Measurements from ENCODE around the gene LAMTOR4. TPM values are rescaled to one million over a fixed set of nuclear protein-coding genes. Genes with fewer than 3 reads are reported as not detected.
"Not testable (repeated sequence)": the region's sequence is repeated elsewhere in the genome, so short reads cannot be mapped to it uniquely, and the experiment has no call there.

Gene LAMTOR4
- total RNA-seq, 1 experiment from 2014 or later = 224 TPM

GRCh38 chr7:100195222-100195621 is 46.5 kb downstream of the LAMTOR4 start:
- H3K36me3 ChIP-seq (ENCODE audit: control insufficient read depth, insufficient read depth, low read length) = no peaks in the 10 kb centered on the region
- H3K4me3 ChIP-seq (ENCODE audit: low read depth in 2 of 2, low read length in 2 of 2) = no peak overlapping the region
- TF ChIP-seq TCF7L2 (IDR thresholded peaks at IDR 0.05; ENCODE audit: low read depth, low read length) (no peak), POLR2AphosphoS5 (IDR thresholded peaks at IDR 0.05; ENCODE audit: low read depth, low read length) (no peak), CTCF (IDR thresholded peaks at IDR 0.05) (no peak), SIN3A (IDR thresholded peaks at IDR 0.05; ENCODE audit: borderline replicate concordance, insufficient read depth, low read depth, low read length) (no peak)
- TF ChIP-seq, protein P1, sequence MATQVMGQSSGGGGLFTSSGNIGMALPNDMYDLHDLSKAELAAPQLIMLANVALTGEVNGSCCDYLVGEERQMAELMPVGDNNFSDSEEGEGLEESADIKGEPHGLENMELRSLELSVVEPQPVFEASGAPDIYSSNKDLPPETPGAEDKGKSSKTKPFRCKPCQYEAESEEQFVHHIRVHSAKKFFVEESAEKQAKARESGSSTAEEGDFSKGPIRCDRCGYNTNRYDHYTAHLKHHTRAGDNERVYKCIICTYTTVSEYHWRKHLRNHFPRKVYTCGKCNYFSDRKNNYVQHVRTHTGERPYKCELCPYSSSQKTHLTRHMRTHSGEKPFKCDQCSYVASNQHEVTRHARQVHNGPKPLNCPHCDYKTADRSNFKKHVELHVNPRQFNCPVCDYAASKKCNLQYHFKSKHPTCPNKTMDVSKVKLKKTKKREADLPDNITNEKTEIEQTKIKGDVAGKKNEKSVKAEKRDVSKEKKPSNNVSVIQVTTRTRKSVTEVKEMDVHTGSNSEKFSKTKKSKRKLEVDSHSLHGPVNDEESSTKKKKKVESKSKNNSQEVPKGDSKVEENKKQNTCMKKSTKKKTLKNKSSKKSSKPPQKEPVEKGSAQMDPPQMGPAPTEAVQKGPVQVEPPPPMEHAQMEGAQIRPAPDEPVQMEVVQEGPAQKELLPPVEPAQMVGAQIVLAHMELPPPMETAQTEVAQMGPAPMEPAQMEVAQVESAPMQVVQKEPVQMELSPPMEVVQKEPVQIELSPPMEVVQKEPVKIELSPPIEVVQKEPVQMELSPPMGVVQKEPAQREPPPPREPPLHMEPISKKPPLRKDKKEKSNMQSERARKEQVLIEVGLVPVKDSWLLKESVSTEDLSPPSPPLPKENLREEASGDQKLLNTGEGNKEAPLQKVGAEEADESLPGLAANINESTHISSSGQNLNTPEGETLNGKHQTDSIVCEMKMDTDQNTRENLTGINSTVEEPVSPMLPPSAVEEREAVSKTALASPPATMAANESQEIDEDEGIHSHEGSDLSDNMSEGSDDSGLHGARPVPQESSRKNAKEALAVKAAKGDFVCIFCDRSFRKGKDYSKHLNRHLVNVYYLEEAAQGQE (IDR thresholded peaks at IDR 0.05; ENCODE audit: insufficient read depth in 1 of 2, low read depth in 2 of 2, low read length in 1 of 2) = no peak
- in situ Hi-C loops (cut with HindIII; ENCODE audit: low pct_unique_long_range_greater_than_20kb, low sequenced_read_pairs) (no loop called here), intact Hi-C loops (cut with micrococcal nuclease; ENCODE audit: unreplicated experiment) (no loop called here)
- no peaks in the 10 kb centered on the region for H3K9me3 ChIP-seq (ENCODE audit: control insufficient read depth, insufficient read depth, low read depth, low read length)
- DNase-seq (ENCODE audit: low read depth, low spot score) (no peak), ATAC-seq (no peak)
- CTCF ChIA-PET = interaction anchor here (0.5 kb wide), 1 partner anchor 30 kb away, joined by 3 read pairs; no protein-coding TSS in a partner anchor
- H3K27me3 ChIP-seq (ENCODE audit: control insufficient read depth, insufficient read depth, low read length) = 0 out of 2 replicates have a peak, but pooled peaks cover 2% of the 10 kb centered on the region
- H3K27ac ChIP-seq (ENCODE audit: low read length) = no peak overlapping the region
- H3K4me1 ChIP-seq (ENCODE audit: control insufficient read depth, insufficient read depth, low read length) = no peaks in the 10 kb centered on the region
- BruUV-seq (replicated peaks) = no TSS peak
- POLR2A ChIA-PET = no interaction called here

GRCh38 chr7:100195901-100196322 is 47.2 kb downstream of the LAMTOR4 start:
- ATAC-seq; H3K36me3 ChIP-seq (ENCODE audit: control insufficient read depth, insufficient read depth, low read length); H3K27me3 ChIP-seq (ENCODE audit: control insufficient read depth, insufficient read depth, low read length); H3K27ac ChIP-seq (ENCODE audit: low read length); in situ Hi-C loops (cut with HindIII; ENCODE audit: low pct_unique_long_range_greater_than_20kb, low sequenced_read_pairs); BruUV-seq (replicated peaks); H3K9me3 ChIP-seq (ENCODE audit: control insufficient read depth, insufficient read depth, low read depth, low read length); POLR2A ChIA-PET; intact Hi-C loops (cut with micrococcal nuclease; ENCODE audit: unreplicated experiment); H3K4me1 ChIP-seq (ENCODE audit: control insufficient read depth, insufficient read depth, low read length); H3K4me3 ChIP-seq (ENCODE audit: low read depth in 2 of 2, low read length in 2 of 2); DNase-seq (ENCODE audit: low read depth, low spot score): not testable (repeated sequence)
- CTCF ChIA-PET = interaction anchor here (0.5 kb wide), 1 partner anchor 21 kb away, joined by 3 read pairs; no protein-coding TSS in a partner anchor

- POLR2A ChIA-PET = no interaction called here
- TF ChIP-seq, protein P1 (IDR thresholded peaks at IDR 0.05; ENCODE audit: insufficient read depth in 1 of 2, low read depth in 2 of 2, low read length in 1 of 2) = no peak
- TF ChIP-seq CTCF (IDR thresholded peaks at IDR 0.05) = no peak
- TF ChIP-seq TCF7L2 (IDR thresholded peaks at IDR 0.05; ENCODE audit: low read depth, low read length) = no peak
- TF ChIP-seq SIN3A (IDR thresholded peaks at IDR 0.05; ENCODE audit: borderline replicate concordance, insufficient read depth, low read depth, low read length) = no peak
- no peak for TF ChIP-seq POLR2AphosphoS5 (IDR thresholded peaks at IDR 0.05; ENCODE audit: low read depth, low read length)
These were observed 49.5 kb downstream of the LAMTOR4 start for GRCh38 chr7:100198266-100198665.

More at GRCh38 chr7:100198266-100198665, 49.5 kb downstream of the LAMTOR4 start:
- H3K4me1 ChIP-seq (ENCODE audit: control insufficient read depth, insufficient read depth, low read length) = no peaks in the 10 kb centered on the region; the same call in 1 of the 2 replicates
- ATAC-seq (no peak), DNase-seq (ENCODE audit: low read depth, low spot score) (no peak)
- H3K9me3 ChIP-seq (ENCODE audit: control insufficient read depth, insufficient read depth, low read depth, low read length) = no peaks in the 10 kb centered on the region
- H3K27ac ChIP-seq (ENCODE audit: low read length) = no peak overlapping the region
- H3K4me3 ChIP-seq (ENCODE audit: low read depth in 2 of 2, low read length in 2 of 2) = no peak overlapping the region
- H3K27me3 ChIP-seq (ENCODE audit: control insufficient read depth, insufficient read depth, low read length) = 0 out of 2 replicates have a peak, but pooled peaks cover 10% of the 10 kb centered on the region
- CTCF ChIA-PET = no interaction called here
- H3K36me3 ChIP-seq (ENCODE audit: control insufficient read depth, insufficient read depth, low read length) = no peaks in the 10 kb centered on the region
- BruUV-seq (replicated peaks) = no TSS peak
- in situ Hi-C loops (cut with HindIII; ENCODE audit: low pct_unique_long_range_greater_than_20kb, low sequenced_read_pairs) = no loop called here
- intact Hi-C loops (cut with micrococcal nuclease; ENCODE audit: unreplicated experiment) = no loop called here
